ENCODE data around the gene PDCD6IP. TPM values are rescaled to one million over a fixed set of nuclear protein-coding genes. Genes with fewer than 3 reads are reported as not detected.

The PDCD6IP gene
- total RNA-seq, 1 experiment from 2014 or later: 130 TPM

- in situ Hi-C loops (cut with HindIII; ENCODE audit: low pct_unique_long_range_greater_than_20kb, low sequenced_read_pairs): loop anchor here (25.0 kb wide), 1 partner anchor 153 kb away; no protein-coding TSS in a partner anchor
Measured at GRCh38 chr3:33790091-33790490, 8.3 kb upstream of the PDCD6IP start.

GRCh38 chr3:33791477-33792166 is 6.8 kb upstream of the PDCD6IP start:
- peak; percentile 93 for DNase-seq (ENCODE audit: low read depth, low spot score)
- in situ Hi-C loops (cut with HindIII; ENCODE audit: low pct_unique_long_range_greater_than_20kb, low sequenced_read_pairs): loop anchor here (25.0 kb wide), 1 partner anchor 154 kb away; no protein-coding TSS in a partner anchor

More at GRCh38 chr3:33790091-33790490, 8.3 kb upstream of the PDCD6IP start:
- no peak for DNase-seq (ENCODE audit: low read depth, low spot score)

GRCh38 chr3:33792167-33792892 is 6.1 kb upstream of the PDCD6IP start:
- DNase-seq (ENCODE audit: low read depth, low spot score): no peak
- in situ Hi-C loops (cut with HindIII; ENCODE audit: low pct_unique_long_range_greater_than_20kb, low sequenced_read_pairs): loop anchor here (25.0 kb wide), 1 partner anchor 155 kb away; no protein-coding TSS in a partner anchor

- no peak for DNase-seq (ENCODE audit: low read depth, low spot score)
- in situ Hi-C loops (cut with HindIII; ENCODE audit: low pct_unique_long_range_greater_than_20kb, low sequenced_read_pairs): loop anchor here (25.0 kb wide), 1 partner anchor 158 kb away; no protein-coding TSS in a partner anchor
Measured at GRCh38 chr3:33795131-33795530, 3.3 kb upstream of the PDCD6IP start.

GRCh38 chr3:33795856-33796536 is 2.4 kb upstream of the PDCD6IP start:
- in situ Hi-C loops (cut with HindIII; ENCODE audit: low pct_unique_long_range_greater_than_20kb, low sequenced_read_pairs): loop anchor here (25.0 kb wide), 1 partner anchor 159 kb away; no protein-coding TSS in a partner anchor
- DNase-seq (ENCODE audit: low read depth, low spot score): no peak

GRCh38 chr3:33798113-33798417 is 365 bp upstream of the PDCD6IP start:
- no peak for DNase-seq (ENCODE audit: low read depth, low spot score)
- in situ Hi-C loops (cut with HindIII; ENCODE audit: low pct_unique_long_range_greater_than_20kb, low sequenced_read_pairs): loop anchor here (25.0 kb wide), 1 partner anchor 161 kb away; no protein-coding TSS in a partner anchor

- DNase-seq (ENCODE audit: low read depth, low spot score): no peak
- in situ Hi-C loops (cut with HindIII; ENCODE audit: low pct_unique_long_range_greater_than_20kb, low sequenced_read_pairs): loop anchor here (25.0 kb wide), 1 partner anchor 162 kb away; no protein-coding TSS in a partner anchor
Measured at GRCh38 chr3:33799202-33799551, 747 bp downstream of the PDCD6IP start.

GRCh38 chr3:33803252-33803651 is 4.8 kb downstream of the PDCD6IP start:
- in situ Hi-C loops (cut with HindIII; ENCODE audit: low pct_unique_long_range_greater_than_20kb, low sequenced_read_pairs): no loop called here
- DNase-seq (ENCODE audit: low read depth, low spot score): no peak

- no peak for DNase-seq (ENCODE audit: low read depth, low spot score)
- in situ Hi-C loops (cut with HindIII; ENCODE audit: low pct_unique_long_range_greater_than_20kb, low sequenced_read_pairs): no loop called here
Measured at GRCh38 chr3:33803894-33804526, 5.6 kb downstream of the PDCD6IP start.

GRCh38 chr3:33807191-33807590 is 8.8 kb downstream of the PDCD6IP start:
- no peak for DNase-seq (ENCODE audit: low read depth, low spot score)
- in situ Hi-C loops (cut with HindIII; ENCODE audit: low pct_unique_long_range_greater_than_20kb, low sequenced_read_pairs): no loop called here

GRCh38 chr3:33808559-33808958 is 10.1 kb downstream of the PDCD6IP start:
- DNase-seq (ENCODE audit: low read depth, low spot score): no peak
- in situ Hi-C loops (cut with HindIII; ENCODE audit: low pct_unique_long_range_greater_than_20kb, low sequenced_read_pairs): no loop called here

- in situ Hi-C loops (cut with HindIII; ENCODE audit: low pct_unique_long_range_greater_than_20kb, low sequenced_read_pairs): no loop called here
- DNase-seq (ENCODE audit: low read depth, low spot score): no peak
Measured at GRCh38 chr3:33810545-33810944, 12.1 kb downstream of the PDCD6IP start.

- in situ Hi-C loops (cut with HindIII; ENCODE audit: low pct_unique_long_range_greater_than_20kb, low sequenced_read_pairs): no loop called here
- DNase-seq (ENCODE audit: low read depth, low spot score): no peak
Measured at GRCh38 chr3:33821989-33822388, 23.6 kb downstream of the PDCD6IP start.

- no peak for DNase-seq (ENCODE audit: low read depth, low spot score)
- in situ Hi-C loops (cut with HindIII; ENCODE audit: low pct_unique_long_range_greater_than_20kb, low sequenced_read_pairs): no loop called here
Measured at GRCh38 chr3:33823821-33824220, 25.4 kb downstream of the PDCD6IP start.

- in situ Hi-C loops (cut with HindIII; ENCODE audit: low pct_unique_long_range_greater_than_20kb, low sequenced_read_pairs): no loop called here
- no peak for DNase-seq (ENCODE audit: low read depth, low spot score)
Measured at GRCh38 chr3:33825111-33825510, 26.7 kb downstream of the PDCD6IP start.

GRCh38 chr3:33826206-33826605 is 27.8 kb downstream of the PDCD6IP start:
- DNase-seq (ENCODE audit: low read depth, low spot score): no peak
- in situ Hi-C loops (cut with HindIII; ENCODE audit: low pct_unique_long_range_greater_than_20kb, low sequenced_read_pairs): no loop called here

- in situ Hi-C loops (cut with HindIII; ENCODE audit: low pct_unique_long_range_greater_than_20kb, low sequenced_read_pairs): no loop called here
- no peak for DNase-seq (ENCODE audit: low read depth, low spot score)
Measured at GRCh38 chr3:33826688-33827087, 28.3 kb downstream of the PDCD6IP start.

GRCh38 chr3:33829720-33830119 is 31.3 kb downstream of the PDCD6IP start:
- in situ Hi-C loops (cut with HindIII; ENCODE audit: low pct_unique_long_range_greater_than_20kb, low sequenced_read_pairs): no loop called here
- DNase-seq (ENCODE audit: low read depth, low spot score): no peak

Data from SK-MEL-5 (cell line).